ENCODE measurements around the gene TRIM2. TPM values are rescaled to one million over a fixed set of nuclear protein-coding genes. Genes with fewer than 3 reads are reported as not detected.
A peak's percentile ranks its signal among the peaks of the same experiment; 100 is the strongest.

The TRIM2 gene
- total RNA-seq, 1 donor from 2014 or later = 10.8 TPM

- no peak for DNase-seq (ENCODE audit: low spot score)
- no peak for ATAC-seq
These were observed 40.7 kb downstream of the TRIM2 start for GRCh38 chr4:153244969-153245368.

GRCh38 chr4:153245775-153246174 lies 41.5 kb downstream of the TRIM2 start:
- ATAC-seq (no peak), DNase-seq (ENCODE audit: low spot score) (no peak)

- ATAC-seq = no peak
These were observed 42.3 kb downstream of the TRIM2 start for GRCh38 chr4:153246446-153247115.

GRCh38 chr4:153247116-153247490 lies 42.9 kb downstream of the TRIM2 start:
- ATAC-seq (no peak), DNase-seq (ENCODE audit: low spot score) (no peak)

More at GRCh38 chr4:153246446-153247115, 42.3 kb downstream of the TRIM2 start:
- no peak for DNase-seq (ENCODE audit: low spot score)

GRCh38 chr4:153248641-153249198 lies 44.5 kb downstream of the TRIM2 start:
- DNase-seq (ENCODE audit: low spot score) (no peak), ATAC-seq (peak; percentile 34)

GRCh38 chr4:153249199-153250041 lies 45.2 kb downstream of the TRIM2 start:
- ATAC-seq = peak; percentile 97
- DNase-seq (ENCODE audit: low spot score) = peak; percentile 65

GRCh38 chr4:153252122-153252521 lies 47.9 kb downstream of the TRIM2 start:
- DNase-seq (ENCODE audit: low spot score) (no peak), ATAC-seq (peak; percentile 37)

GRCh38 chr4:153255233-153255632 lies 51.0 kb downstream of the TRIM2 start:
- DNase-seq (ENCODE audit: low spot score) (no peak), ATAC-seq (no peak)

- DNase-seq (ENCODE audit: low spot score) = no peak
- no peak for ATAC-seq
These were observed 52.9 kb downstream of the TRIM2 start for GRCh38 chr4:153257151-153257620.

- no peak for ATAC-seq
- no peak for DNase-seq (ENCODE audit: low spot score)
These were observed 53.7 kb downstream of the TRIM2 start for GRCh38 chr4:153257991-153258390.

GRCh38 chr4:153258750-153259149 lies 54.5 kb downstream of the TRIM2 start:
- DNase-seq (ENCODE audit: low spot score) (no peak), ATAC-seq (no peak)

GRCh38 chr4:153259661-153260060 lies 55.4 kb downstream of the TRIM2 start:
- DNase-seq (ENCODE audit: low spot score) = no peak
- no peak for ATAC-seq

- ATAC-seq = no peak
- DNase-seq (ENCODE audit: low spot score) = no peak
These were observed 55.9 kb downstream of the TRIM2 start for GRCh38 chr4:153260132-153260531.

- ATAC-seq (no peak), DNase-seq (ENCODE audit: low spot score) (no peak)
These were observed 56.5 kb downstream of the TRIM2 start for GRCh38 chr4:153260553-153261300.

- ATAC-seq (no peak), DNase-seq (ENCODE audit: low spot score) (no peak)
These were observed 57.2 kb downstream of the TRIM2 start for GRCh38 chr4:153261461-153261860.

- no peak for DNase-seq (ENCODE audit: low spot score)
- no peak for ATAC-seq
These were observed 57.7 kb downstream of the TRIM2 start for GRCh38 chr4:153261914-153262313.

GRCh38 chr4:153265306-153266047 lies 61.2 kb downstream of the TRIM2 start:
- no peak for DNase-seq (ENCODE audit: low spot score)

GRCh38 chr4:153266988-153267387 lies 62.7 kb downstream of the TRIM2 start:
- DNase-seq (ENCODE audit: low spot score) = no peak
- ATAC-seq = peak; percentile 61

More at GRCh38 chr4:153265306-153266047, 61.2 kb downstream of the TRIM2 start:
- ATAC-seq = no peak

GRCh38 chr4:153267890-153268289 lies 63.6 kb downstream of the TRIM2 start:
- ATAC-seq = no peak
- no peak for DNase-seq (ENCODE audit: low spot score)

GRCh38 chr4:153268295-153268694 lies 64.1 kb downstream of the TRIM2 start:
- no peak for ATAC-seq
- DNase-seq (ENCODE audit: low spot score) = no peak

Data from left lobe of liver (tissue), 2 donors.